ENCODE data around the gene ASPG.

The ASPG gene

DNA sequence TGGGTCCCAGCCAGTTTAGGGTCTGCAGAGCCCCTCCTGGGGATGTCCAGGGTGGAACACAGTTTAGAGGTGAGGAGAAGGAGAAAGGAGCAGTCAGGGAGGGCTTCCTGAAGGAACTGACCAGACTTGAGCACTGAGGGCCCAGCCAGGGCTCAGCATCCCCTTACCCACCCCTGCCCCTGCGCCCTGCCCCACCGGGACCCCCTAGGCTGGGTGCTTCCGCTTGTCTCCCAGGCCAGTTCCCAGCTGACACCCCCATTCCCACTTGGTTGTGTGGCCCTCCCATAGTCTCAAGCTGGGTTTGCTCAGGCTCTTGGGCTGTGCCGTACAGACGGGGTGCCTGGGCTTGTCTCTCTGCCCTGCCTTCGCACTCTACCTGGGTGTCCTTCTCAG, 26.6 kb downstream of the ASPG start:
- CTCF ChIA-PET: no interaction called here
- no peak for DNase-seq (ENCODE audit: extremely low spot score)
- TF ChIP-seq, protein P1, sequence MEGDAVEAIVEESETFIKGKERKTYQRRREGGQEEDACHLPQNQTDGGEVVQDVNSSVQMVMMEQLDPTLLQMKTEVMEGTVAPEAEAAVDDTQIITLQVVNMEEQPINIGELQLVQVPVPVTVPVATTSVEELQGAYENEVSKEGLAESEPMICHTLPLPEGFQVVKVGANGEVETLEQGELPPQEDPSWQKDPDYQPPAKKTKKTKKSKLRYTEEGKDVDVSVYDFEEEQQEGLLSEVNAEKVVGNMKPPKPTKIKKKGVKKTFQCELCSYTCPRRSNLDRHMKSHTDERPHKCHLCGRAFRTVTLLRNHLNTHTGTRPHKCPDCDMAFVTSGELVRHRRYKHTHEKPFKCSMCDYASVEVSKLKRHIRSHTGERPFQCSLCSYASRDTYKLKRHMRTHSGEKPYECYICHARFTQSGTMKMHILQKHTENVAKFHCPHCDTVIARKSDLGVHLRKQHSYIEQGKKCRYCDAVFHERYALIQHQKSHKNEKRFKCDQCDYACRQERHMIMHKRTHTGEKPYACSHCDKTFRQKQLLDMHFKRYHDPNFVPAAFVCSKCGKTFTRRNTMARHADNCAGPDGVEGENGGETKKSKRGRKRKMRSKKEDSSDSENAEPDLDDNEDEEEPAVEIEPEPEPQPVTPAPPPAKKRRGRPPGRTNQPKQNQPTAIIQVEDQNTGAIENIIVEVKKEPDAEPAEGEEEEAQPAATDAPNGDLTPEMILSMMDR (IDR thresholded peaks at IDR 0.05; ENCODE audit: control extremely low read depth, extremely low read depth, low read depth, missing control alignments): no peak
- POLR2A ChIA-PET: no interaction called here

DNA sequence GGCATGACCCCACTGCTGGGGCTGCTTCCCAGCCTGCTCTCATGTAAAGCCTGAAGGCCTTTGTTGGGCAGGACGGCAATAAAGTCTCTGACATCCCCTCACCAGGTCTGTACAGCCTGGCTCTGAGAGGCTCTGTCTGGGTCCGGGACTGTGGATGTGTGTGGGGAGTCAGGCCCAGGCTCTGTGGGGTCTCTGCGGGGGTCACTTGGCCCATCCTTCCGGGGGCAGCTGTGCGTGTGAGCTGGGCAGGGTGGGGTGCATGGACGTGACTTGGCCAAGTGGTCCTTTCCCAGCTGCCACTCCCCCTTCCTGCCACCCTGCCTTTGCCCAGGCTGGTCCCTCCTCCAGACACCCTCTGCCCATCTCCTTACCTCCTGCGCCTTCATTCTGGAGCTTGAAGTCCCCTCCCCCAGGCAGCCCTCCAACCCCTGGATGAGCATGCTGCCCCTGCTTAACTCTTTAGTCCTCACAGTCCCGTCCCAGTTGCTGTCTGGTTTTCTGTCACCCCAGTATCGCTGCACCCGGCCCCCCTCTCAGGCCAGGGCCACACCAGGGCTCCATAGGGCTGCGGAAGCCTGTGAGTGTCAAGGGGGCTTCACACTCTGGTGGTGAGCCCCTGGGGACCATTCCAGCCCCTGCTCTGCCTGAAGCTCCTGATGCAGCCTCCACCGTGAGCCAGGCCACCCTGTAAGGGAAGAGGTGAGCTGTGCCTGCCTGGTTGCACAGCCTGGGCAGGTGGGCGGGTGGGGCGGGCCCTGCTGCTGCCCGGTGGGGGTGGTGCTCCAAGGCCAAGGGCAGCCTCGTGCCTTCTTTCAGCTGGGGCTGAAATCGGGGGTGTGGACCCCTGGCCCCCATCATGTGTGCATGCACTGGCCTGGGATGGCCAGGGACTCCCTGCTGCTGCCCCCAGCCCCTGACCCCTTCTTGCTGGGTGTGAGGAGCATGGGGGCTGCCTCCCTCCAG, 27.4 kb downstream of the ASPG start:
- TF ChIP-seq, protein P1 (IDR thresholded peaks at IDR 0.05; ENCODE audit: control extremely low read depth, extremely low read depth, low read depth, missing control alignments): no peak
- ChIA-PET CTCF (no interaction called here), POLR2A (no interaction called here)
- no peak for DNase-seq (ENCODE audit: extremely low spot score)

DNA sequence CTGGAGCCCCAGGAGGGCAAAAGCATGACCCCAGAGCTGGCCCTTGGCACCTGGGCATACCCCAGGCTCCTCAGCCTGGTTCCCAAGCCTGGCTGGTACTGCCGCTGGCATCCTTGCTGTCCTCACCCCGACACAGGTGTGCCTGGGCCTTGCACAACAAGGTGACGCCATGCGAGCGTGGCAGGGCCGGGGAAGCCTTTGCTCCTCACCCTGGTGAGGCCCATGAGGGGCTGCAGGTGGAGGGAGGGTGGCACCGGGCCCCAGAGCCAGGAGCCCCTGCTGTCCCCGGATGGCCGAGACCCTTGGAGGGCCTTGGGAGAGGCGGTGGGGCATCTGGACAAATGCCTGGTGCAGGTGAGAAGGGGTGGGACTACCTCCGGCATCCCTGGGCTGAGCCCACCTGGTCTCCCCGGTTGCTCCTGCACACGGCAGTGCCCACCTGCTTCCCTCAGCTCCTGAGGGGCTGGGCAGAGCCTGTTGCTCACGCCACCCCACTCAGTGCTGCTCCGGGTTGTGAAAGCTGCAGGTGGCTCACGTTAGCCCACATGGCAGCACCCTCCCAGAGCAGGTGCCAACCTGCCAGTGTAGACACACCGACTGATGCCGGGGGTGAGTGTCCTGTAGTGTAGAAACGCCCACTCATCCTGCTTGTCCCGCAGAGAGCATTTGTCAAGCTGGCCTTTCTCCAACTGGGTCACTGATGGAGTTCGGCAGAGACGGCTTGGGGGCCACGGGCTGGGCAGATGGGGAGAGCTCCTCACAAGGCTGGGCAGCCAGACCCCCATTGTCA, 28.3 kb downstream of the ASPG start:
- CTCF ChIA-PET: no interaction called here
- POLR2A ChIA-PET: no interaction called here
- TF ChIP-seq, protein P1 (IDR thresholded peaks at IDR 0.05; ENCODE audit: control extremely low read depth, extremely low read depth, low read depth, missing control alignments): no peak
- DNase-seq (ENCODE audit: extremely low spot score): no peak

GRCh38 chr14:104114421-104115130, 29.1 kb downstream of the ASPG start:
- DNase-seq (ENCODE audit: extremely low spot score): no peak
- CTCF ChIA-PET: interaction anchor here (0.9 kb wide), 1 partner anchor 21 kb away, joined by 3 read pairs; no protein-coding TSS in a partner anchor
- TF ChIP-seq, protein P1 (IDR thresholded peaks at IDR 0.05; ENCODE audit: control extremely low read depth, extremely low read depth, low read depth, missing control alignments): no peak
- POLR2A ChIA-PET: no interaction called here

- CTCF ChIA-PET: interaction anchor here (0.9 to 1.5 kb wide), 2 partner anchors 21 to 37 kb away, joined by 3 read pairs; no protein-coding TSS in a partner anchor
- no peak for DNase-seq (ENCODE audit: extremely low spot score)
- POLR2A ChIA-PET: no interaction called here
- TF ChIP-seq, protein P1 (IDR thresholded peaks at IDR 0.05; ENCODE audit: control extremely low read depth, extremely low read depth, low read depth, missing control alignments): no peak
Observed at GRCh38 chr14:104115131-104115600, 29.7 kb downstream of the ASPG start.
